NCI-H1092 (cell line): Measurements from ENCODE around the gene KLF3.

ENCODE experiments used
- DNase-seq: peaks from one replicate; lab custom pipeline; 2025; lab: John Stamatoyannopoulos, UW

The KLF3 gene

DNA sequence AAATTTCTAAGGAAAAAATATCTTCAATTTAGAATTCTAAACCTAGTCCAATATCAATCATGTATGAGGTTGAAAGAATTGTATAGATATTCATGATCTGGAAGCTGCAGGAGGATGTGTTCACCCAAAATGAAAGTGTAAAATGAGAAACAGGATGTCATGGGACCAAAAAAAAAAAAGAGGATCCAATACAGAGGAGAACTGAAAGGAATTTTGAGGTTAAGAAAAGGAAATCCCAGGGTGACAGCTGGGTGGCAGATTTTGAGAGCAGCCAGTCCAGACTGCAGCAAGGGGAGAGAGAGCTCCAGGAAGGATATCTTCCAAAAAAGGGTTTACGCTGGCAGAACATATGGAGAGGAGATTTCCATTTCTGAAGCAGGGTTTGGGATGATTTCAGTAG, 79.9 kb downstream of the KLF3 start:
- no peak for DNase-seq

DNA sequence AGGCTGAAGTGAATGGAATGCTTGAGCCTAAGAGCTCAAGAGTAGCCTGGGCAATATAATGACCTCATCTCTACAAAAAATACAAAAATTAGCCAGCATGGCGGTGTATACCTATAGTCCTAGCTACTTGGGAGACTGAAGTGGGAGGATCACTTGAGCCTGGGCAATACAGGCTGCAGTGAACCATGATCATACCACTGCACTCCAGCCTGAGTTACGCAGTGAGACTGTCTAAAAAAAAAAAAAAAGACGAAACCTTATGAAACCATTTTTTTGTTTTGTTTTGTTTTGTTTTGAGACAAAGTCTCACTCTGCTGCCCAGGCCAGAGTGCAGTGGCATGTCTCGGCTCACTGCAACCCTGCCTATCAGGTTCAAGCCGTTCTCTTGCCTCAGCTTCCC, 81.9 kb downstream of the KLF3 start:
- DNase-seq = no peak

DNA sequence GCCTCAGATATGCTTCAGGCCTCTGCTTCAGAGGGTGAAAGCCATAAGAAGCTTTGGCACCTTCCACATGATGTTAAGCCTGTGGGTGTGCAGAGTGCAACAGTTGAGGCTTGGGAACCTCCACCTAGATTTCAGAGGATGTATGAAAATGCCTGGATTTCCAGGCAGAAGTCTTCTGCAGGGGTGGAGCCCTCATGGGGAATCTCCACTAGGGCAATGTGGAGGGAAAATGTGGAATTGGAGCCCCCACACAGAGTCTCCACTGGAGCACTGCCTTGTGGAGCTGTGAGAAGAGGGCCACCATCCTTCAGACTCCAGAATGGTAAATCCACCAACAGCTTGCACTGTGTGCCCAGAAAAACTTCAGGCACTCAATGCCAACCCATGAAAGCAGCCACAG, 83.6 kb downstream of the KLF3 start:
- DNase-seq = no peak

DNA sequence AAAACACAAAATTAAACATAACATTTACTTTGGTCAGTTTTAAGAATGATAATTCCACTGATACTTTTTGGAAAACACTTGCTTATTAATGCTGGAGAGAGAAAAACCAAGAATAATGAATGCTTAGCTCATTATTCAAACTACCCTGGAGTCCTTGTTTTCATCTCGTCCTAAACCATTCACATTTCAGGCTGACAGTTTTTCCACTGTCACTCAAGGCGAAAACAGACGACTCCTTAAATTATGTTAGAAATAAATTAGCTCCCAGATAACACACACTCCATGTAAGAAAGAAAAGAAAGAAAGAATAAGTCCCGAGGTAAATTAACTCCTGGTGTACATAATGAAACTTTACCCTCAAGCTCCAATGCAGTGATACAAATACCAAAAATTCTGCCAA, 85.3 kb downstream of the KLF3 start:
- DNase-seq = no peak
